Nasal cavity respiratory epithelium epithelial cell of viscerocranial mucosa (primary cell): ENCODE data around the gene CHERP. TPM values are rescaled to one million over a fixed set of nuclear protein-coding genes. Genes with fewer than 3 reads are reported as not detected.

ENCODE experiments used
- total RNA-seq: library from RNA; depleted of rRNA; stranded (reverse); fragments of >200 nt; gene quantifications from 2 replicates; pipeline ENCODE4 v1.2.3, GENCODE V29; 2014

CHERP gene
- total RNA-seq, result 4.8 and 14.4 TPM in 2 replicates

GRCh38 chr19:16542045-16542909 is at the start of gene CHERP:
CHERP (minus strand) TSS chr19:16542437; CDS start chr19:16542378, 59 bp downstream.

GRCh38 chr19:16572332-16573211 is 30.3 kb upstream of the CHERP start, which contains the start of gene SLC35E1:
SLC35E1 (minus strand) TSS chr19:16572415; CDS start chr19:16572364, 51 bp downstream.

GRCh38 chr19:16495982-16496612 is 46.1 kb downstream of the CHERP start, which contains the start of the genes C19orf44 and CALR3:
C19orf44 (plus strand) TSS chr19:16496394; CDS start chr19:16500793, 4,399 bp downstream.
CALR3 (minus strand) TSS chr19:16496167; CDS start chr19:16496129, 38 bp downstream.

Other genes with a start within 250 kb of the CHERP start
- gene KLF2, start 217.6 kb downstream of the CHERP start, total RNA-seq, result 0.28 and 0.68 TPM in 2 replicates
- 11.3 and 20.2 TPM in 2 replicates for gene EPS15L1, start 70.5 kb downstream of the CHERP start, total RNA-seq
- under 0.01 and 0.07 TPM in 2 replicates for gene CALR3, start 46.3 kb downstream of the CHERP start, total RNA-seq
- 1.0 and 2.1 TPM in 2 replicates for gene C19orf44, start 46.0 kb downstream of the CHERP start, total RNA-seq
- 43.7 and 48.1 TPM in 2 replicates for gene SLC35E1, start 30.0 kb upstream of the CHERP start, total RNA-seq
- gene MED26, start 85.8 kb upstream of the CHERP start, total RNA-seq, result 4.4 and 9.2 TPM in 2 replicates
- gene SMIM7, start 117.7 kb upstream of the CHERP start, total RNA-seq, result 49.9 and 63.9 TPM in 2 replicates
- 4.4 and 22.5 TPM in 2 replicates for gene TMEM38A, start 118.7 kb upstream of the CHERP start, total RNA-seq
- gene NWD1, start 177.4 kb upstream of the CHERP start, total RNA-seq, result under 0.01 and 1.2 TPM in 2 replicates